ENCODE results near the gene KRTAP1-5. TPM values are rescaled to one million over a fixed set of nuclear protein-coding genes. Genes with fewer than 3 reads are reported as not detected.
"Not testable (repeated sequence)": the region's sequence is repeated elsewhere in the genome, so short reads cannot be mapped to it uniquely, and the experiment has no call there.

The KRTAP1-5 gene
- total RNA-seq, 1 experiment from 2014 or later = not detected

- CTCF ChIA-PET = no interaction called here
- no peak for ATAC-seq
- BruUV-seq (replicated peaks) = no TSS peak
These were observed 30.5 kb upstream of the KRTAP1-5 start for GRCh38 chr17:41057547-41057946.

GRCh38 chr17:41055130-41055529 is 28.1 kb upstream of the KRTAP1-5 start, which contains the start of gene KRTAP2-2:
TSS of gene KRTAP2-2 (minus strand) at chr17:41055230. CDS start at chr17:41055211, 19 bp downstream.
- ATAC-seq; H3K27ac ChIP-seq (ENCODE audit: low read length); BruUV-seq (replicated peaks); in situ Hi-C loops (cut with HindIII; ENCODE audit: low pct_unique_long_range_greater_than_20kb, low sequenced_read_pairs); H3K9me3 ChIP-seq (ENCODE audit: control insufficient read depth, insufficient read depth, low read depth, low read length); H3K4me3 ChIP-seq (ENCODE audit: low read depth in 2 of 2, low read length in 2 of 2); intact Hi-C loops (cut with micrococcal nuclease; ENCODE audit: unreplicated experiment); POLR2A ChIA-PET; H3K27me3 ChIP-seq (ENCODE audit: control insufficient read depth, insufficient read depth, low read length); H3K4me1 ChIP-seq (ENCODE audit: control insufficient read depth, insufficient read depth, low read length); DNase-seq (ENCODE audit: low read depth, low spot score); CTCF ChIA-PET; H3K36me3 ChIP-seq (ENCODE audit: control insufficient read depth, insufficient read depth, low read length): not testable (repeated sequence)

More at GRCh38 chr17:41057547-41057946, 30.5 kb upstream of the KRTAP1-5 start:
- TF ChIP-seq, protein P1, sequence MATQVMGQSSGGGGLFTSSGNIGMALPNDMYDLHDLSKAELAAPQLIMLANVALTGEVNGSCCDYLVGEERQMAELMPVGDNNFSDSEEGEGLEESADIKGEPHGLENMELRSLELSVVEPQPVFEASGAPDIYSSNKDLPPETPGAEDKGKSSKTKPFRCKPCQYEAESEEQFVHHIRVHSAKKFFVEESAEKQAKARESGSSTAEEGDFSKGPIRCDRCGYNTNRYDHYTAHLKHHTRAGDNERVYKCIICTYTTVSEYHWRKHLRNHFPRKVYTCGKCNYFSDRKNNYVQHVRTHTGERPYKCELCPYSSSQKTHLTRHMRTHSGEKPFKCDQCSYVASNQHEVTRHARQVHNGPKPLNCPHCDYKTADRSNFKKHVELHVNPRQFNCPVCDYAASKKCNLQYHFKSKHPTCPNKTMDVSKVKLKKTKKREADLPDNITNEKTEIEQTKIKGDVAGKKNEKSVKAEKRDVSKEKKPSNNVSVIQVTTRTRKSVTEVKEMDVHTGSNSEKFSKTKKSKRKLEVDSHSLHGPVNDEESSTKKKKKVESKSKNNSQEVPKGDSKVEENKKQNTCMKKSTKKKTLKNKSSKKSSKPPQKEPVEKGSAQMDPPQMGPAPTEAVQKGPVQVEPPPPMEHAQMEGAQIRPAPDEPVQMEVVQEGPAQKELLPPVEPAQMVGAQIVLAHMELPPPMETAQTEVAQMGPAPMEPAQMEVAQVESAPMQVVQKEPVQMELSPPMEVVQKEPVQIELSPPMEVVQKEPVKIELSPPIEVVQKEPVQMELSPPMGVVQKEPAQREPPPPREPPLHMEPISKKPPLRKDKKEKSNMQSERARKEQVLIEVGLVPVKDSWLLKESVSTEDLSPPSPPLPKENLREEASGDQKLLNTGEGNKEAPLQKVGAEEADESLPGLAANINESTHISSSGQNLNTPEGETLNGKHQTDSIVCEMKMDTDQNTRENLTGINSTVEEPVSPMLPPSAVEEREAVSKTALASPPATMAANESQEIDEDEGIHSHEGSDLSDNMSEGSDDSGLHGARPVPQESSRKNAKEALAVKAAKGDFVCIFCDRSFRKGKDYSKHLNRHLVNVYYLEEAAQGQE (IDR thresholded peaks at IDR 0.05; ENCODE audit: insufficient read depth in 1 of 2, low read depth in 2 of 2, low read length in 1 of 2) = no peak
- no peak for TF ChIP-seq CTCF (IDR thresholded peaks at IDR 0.05)
- TF ChIP-seq TCF7L2 (IDR thresholded peaks at IDR 0.05; ENCODE audit: low read depth, low read length) = no peak
- no peak for TF ChIP-seq POLR2AphosphoS5 (IDR thresholded peaks at IDR 0.05; ENCODE audit: low read depth, low read length)
- no peak for TF ChIP-seq SIN3A (IDR thresholded peaks at IDR 0.05; ENCODE audit: borderline replicate concordance, insufficient read depth, low read depth, low read length)
- Histone ChIP-seq H3K4me1 (ENCODE audit: control insufficient read depth, insufficient read depth, low read length) (no peaks in the 10 kb centered on the region), H3K36me3 (ENCODE audit: control insufficient read depth, insufficient read depth, low read length) (no peaks in the 10 kb centered on the region), H3K4me3 (ENCODE audit: low read depth in 2 of 2, low read length in 2 of 2) (no peak overlapping the region), H3K9me3 (ENCODE audit: control insufficient read depth, insufficient read depth, low read depth, low read length) (no peaks in the 10 kb centered on the region), H3K27me3 (ENCODE audit: control insufficient read depth, insufficient read depth, low read length) (no peaks in the 10 kb centered on the region), H3K27ac (ENCODE audit: low read length) (no peak overlapping the region)
- in situ Hi-C loops (cut with HindIII; ENCODE audit: low pct_unique_long_range_greater_than_20kb, low sequenced_read_pairs) (no loop called here), intact Hi-C loops (cut with micrococcal nuclease; ENCODE audit: unreplicated experiment) (no loop called here)
- POLR2A ChIA-PET = no interaction called here
- no peak for DNase-seq (ENCODE audit: low read depth, low spot score)

DNA sequence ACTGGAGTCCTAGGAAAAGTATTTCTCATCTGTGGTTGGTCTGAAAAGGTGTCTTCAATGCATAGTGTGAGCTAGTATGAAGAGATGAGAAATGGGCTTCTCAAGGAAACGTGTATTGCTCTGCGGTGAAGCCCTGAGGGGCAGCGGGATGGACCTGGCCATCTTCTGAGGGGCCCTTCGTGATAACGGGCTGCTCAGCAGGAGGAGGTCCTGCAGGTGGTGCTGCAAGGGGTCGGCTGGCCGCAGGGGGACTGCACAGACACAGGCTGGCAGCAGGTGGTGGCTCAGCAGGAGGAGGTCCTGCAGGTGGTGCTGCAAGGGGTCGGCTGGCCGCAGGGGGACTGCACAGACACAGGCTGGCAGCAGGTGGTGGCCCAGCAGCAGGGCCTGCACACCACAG is 27.5 kb upstream of the KRTAP1-5 start:
- BruUV-seq (replicated peaks); DNase-seq (ENCODE audit: low read depth, low spot score); H3K4me3 ChIP-seq (ENCODE audit: low read depth in 2 of 2, low read length in 2 of 2); ATAC-seq; H3K9me3 ChIP-seq (ENCODE audit: control insufficient read depth, insufficient read depth, low read depth, low read length); intact Hi-C loops (cut with micrococcal nuclease; ENCODE audit: unreplicated experiment); H3K27me3 ChIP-seq (ENCODE audit: control insufficient read depth, insufficient read depth, low read length); in situ Hi-C loops (cut with HindIII; ENCODE audit: low pct_unique_long_range_greater_than_20kb, low sequenced_read_pairs); POLR2A ChIA-PET; H3K27ac ChIP-seq (ENCODE audit: low read length); H3K36me3 ChIP-seq (ENCODE audit: control insufficient read depth, insufficient read depth, low read length); CTCF ChIA-PET; H3K4me1 ChIP-seq (ENCODE audit: control insufficient read depth, insufficient read depth, low read length): not testable (repeated sequence)
